Spleen (tissue), 7 donors: ENCODE measurements around the gene RAB40B.

ENCODE experiments used
- CTCF ChIP-seq, 11 experiments: fragments of 200-600 bp in 7 of 11; fragments of 450-650 bp in 4 of 11; sonication (generic) in 4 of 11; IDR thresholded peaks in 8 of 11; conservative IDR thresholded peaks in 3 of 11; 1 replicate in 7 of 11; 2 replicates in 4 of 11; pipeline versions ENCODE4 v1.4.0 to v1.8.0; 2016 to 2021; ENCODE audit warnings: antibody characterized with exemption in 11 of 11, inconsistent platforms in 4 of 11, mild to moderate bottlenecking in 1 of 11
- POLR2A ChIP-seq, 3 donors: fragments of 450-650 bp; IDR thresholded peaks; one replicate each; pipeline ENCODE4 v1.5.1; 2017; ENCODE audit warnings: antibody characterized with exemption in 3 of 3, mild to moderate bottlenecking in 1 of 3
- donor health status: DM: no; HTN: no; CAD: no; lungs with moderate emphysema.
- donor health status: DM: no; HTN: no; CAD: no.
- donor health status: DM: no; HTN: no; CAD: no.

GRCh38 chr17:82722341-82723013 is 24.0 kb upstream of the RAB40B start:
- TF ChIP-seq POLR2A (IDR thresholded peaks at IDR 0.05) (no peak), CTCF (IDR thresholded peaks at IDR 0.05 in 8 of 11, conservative IDR thresholded peaks at IDR 0.05 in 3 of 11) (no peak)
